CD1c-positive myeloid dendritic cell (primary cell): ENCODE results near the gene MID2.
"Not testable (repeated sequence)": the region's sequence is repeated elsewhere in the genome, so short reads cannot be mapped to it uniquely, and the experiment has no call there.

ENCODE experiments used
- DNase-seq: peaks from one replicate; pipeline ENCODE4 v3.0.0-alpha.2; 2016; ENCODE audit errors: extremely low spot score

The MID2 gene

GRCh38 chrX:107840971-107841370 is 15.3 kb downstream of the MID2 start:
- DNase-seq: no peak

GRCh38 chrX:107842715-107843400 is 17.2 kb downstream of the MID2 start:
- no peak for DNase-seq

- DNase-seq: no peak
Observed at GRCh38 chrX:107845625-107846024, 20.0 kb downstream of the MID2 start.

- no peak for DNase-seq
Observed at GRCh38 chrX:107848591-107848990, 22.9 kb downstream of the MID2 start.

- no peak for DNase-seq
Observed at GRCh38 chrX:107849747-107850421, 24.2 kb downstream of the MID2 start.

DNA sequence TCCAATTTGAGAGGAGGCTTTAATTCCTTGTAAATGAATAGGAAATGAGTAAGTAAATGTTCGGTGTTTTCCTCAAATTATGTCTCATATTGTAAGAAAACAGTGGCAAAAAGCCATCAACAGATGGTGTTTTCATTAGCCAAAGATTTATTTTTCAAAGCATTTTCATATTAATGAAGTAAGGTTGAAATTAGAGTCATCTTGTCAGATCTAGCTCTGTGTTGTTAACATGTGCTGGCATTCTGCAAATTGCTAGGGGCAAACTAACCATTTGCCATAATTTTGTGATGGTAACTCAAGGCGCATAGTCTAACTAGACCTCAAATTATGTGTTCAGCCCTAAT is 24.7 kb downstream of the MID2 start:
- DNase-seq: no peak

GRCh38 chrX:107851215-107851614 is 25.5 kb downstream of the MID2 start:
- DNase-seq: no peak

GRCh38 chrX:107851665-107852064 is 26.0 kb downstream of the MID2 start:
- not testable (repeated sequence) for DNase-seq

GRCh38 chrX:107856289-107856688 is 30.6 kb downstream of the MID2 start:
- DNase-seq: no peak

DNA sequence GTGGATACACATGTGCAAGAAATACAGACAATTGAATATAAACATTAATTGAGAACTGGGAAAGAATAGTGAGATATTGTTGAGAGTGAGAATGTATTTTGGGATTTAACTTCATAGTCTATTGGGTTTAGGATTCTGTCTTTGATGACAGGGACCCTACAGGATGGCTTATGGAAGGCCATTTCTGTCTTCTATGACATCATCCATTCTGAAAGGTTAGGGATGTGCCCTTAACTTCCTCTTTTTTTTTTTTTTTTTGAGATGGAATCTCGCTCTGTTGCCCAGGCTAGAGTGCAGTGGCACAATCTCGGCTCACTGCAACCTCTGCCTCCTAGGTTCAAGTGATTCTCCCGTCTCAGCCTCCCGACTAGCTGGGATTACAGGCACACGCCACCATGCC is 31.4 kb downstream of the MID2 start:
- not testable (repeated sequence) for DNase-seq

DNA sequence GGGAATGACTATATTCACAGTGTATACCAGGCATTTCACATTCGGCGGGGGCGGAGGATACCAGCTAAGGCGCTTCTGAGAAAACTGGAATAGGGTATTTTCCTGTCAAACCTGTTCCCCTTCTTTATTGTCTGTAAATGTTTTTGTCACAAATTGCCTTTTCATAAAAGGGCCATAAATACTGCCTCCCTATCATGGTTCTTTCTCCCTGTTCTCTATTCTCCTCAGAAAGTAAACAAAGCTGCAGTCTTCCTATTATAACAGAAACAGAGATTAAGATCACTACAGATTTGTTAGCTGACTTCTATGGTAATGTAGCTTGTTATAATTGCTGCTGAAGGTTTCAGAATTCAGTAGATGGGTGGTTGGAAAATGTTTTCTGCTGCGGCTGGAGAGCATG is 32.2 kb downstream of the MID2 start:
- no peak for DNase-seq

DNA sequence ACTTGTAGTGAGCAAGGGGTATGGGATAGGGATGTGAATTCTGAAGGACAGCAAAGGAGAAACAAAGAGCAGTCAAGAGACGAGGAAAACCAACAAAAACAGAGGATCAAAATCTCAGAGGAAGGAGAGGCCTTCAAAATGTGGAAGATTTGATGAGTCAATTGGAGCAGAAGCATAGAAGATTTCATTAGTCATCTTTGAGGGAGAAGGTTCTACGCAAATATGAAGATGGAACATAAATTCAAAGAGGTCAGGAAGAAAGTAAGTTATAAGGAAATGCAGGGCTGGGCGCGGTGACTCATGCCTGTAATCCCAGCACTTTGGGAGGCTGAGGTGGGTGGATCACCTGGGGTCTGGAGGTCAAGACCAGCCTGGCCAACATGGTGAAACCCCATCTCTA is 35.4 kb downstream of the MID2 start:
- DNase-seq: no peak

- DNase-seq: no peak
Observed at GRCh38 chrX:107871136-107871535, 45.5 kb downstream of the MID2 start.

DNA sequence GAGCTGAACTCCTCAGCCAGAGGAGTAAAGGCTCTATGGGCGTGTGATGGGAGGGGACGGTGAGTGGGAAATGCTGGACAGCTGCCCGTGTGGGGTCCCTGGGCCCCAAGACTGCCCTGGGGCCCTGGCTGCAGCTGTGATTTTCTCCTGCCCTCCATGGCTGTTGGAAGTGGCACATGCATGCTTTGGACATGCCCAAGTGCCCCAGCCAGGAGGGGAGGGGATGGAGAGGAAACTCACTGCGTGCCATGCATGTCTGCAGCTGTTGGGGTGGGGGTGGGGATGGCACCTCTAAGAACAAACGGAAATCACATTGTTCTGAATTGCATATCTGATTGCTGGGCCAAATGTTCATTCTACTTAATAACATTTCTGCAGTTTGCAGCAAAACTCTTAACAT is 52.4 kb downstream of the MID2 start:
- no peak for DNase-seq

DNA sequence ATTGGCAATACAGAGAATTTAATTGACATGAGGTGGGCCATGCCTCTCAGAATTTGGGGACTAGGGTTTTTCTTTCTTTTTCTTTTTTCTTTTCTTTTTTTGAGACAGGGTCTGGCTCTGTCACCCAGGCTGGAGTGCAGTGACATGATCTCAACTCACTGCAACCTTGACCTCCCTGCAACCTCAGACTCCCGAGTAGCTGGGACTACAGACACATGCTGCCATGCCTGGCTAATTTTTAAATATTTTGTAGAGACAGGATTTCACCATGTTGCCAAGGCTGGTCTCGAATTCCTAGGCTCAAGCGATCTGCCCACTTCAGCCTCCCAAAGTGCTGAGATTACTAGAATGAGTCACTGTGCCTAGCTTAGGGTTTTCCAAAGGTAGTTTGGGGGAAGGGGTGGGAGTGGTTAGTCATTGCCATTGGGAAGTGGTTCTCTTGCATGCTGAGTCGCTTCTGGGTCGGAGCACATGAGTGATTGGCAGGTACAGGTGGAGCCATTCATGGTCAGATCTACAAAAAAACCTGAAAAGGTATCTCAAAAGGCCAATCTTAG is 54.5 kb downstream of the MID2 start:
- DNase-seq: no peak

DNA sequence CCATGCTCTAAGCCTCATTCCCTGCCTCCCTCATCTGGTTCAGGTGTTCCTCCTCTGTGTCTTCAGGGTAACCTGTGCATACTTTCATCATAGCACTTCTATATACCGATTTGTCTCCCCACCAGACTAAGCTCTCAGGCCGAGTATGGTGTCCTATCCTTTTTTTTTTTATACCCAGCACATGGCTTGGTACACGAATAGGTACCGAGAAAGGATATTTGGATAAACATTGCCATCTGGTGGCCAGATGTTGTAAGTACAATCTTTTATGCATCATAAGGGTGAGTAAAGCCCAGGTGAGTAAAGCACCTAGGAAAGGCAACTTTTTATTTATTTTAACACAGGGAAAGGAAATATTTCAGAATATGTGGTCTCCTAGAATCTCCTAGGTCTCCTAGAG is 68.4 kb downstream of the MID2 start:
- DNase-seq: peak; percentile 62

DNA sequence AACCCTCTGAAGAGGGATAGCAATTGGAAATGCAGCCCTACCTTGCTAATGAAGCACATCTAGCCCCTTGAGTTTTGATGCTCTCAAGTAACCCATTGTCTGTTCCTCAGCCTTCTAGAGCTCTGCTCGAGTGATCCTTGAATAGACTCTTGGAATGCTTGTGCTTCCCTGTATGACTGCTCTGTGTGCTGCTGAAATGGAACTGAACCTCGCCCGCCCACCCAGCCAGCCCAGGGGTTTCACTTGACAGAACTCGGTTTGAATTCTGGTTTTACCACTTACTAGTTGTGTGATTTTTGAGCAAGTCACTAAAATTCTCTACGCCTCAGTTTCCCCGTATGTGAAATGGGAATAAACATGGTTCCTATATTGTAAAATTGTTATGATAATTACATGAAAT is 77.1 kb downstream of the MID2 start:
- no peak for DNase-seq

DNA sequence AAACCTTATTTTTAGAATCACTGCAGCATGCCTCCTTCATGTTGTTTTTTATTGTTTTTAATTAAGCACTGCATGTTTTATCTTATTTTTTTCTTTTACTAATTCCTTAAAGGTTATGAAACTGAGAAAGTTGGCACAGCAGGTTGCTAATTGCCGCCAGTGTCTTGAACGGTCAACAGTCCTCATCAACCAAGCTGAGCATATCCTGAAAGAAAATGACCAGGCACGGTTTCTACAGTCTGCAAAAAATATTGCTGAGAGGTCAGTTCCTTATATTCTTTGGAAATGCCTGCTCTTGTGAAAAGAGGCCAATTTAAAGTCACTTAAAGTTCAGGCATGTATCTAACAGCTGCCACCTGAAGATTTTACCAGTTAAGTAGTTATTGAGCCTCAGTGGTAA is 79.7 kb downstream of the MID2 start:
- DNase-seq: no peak

GRCh38 chrX:107924136-107924746 is 98.6 kb downstream of the MID2 start:
- DNase-seq: no peak

GRCh38 chrX:107934262-107934661 is 108.6 kb downstream of the MID2 start:
- DNase-seq: no peak

- no peak for DNase-seq
Observed at GRCh38 chrX:107935200-107935599, 109.5 kb downstream of the MID2 start.

DNA sequence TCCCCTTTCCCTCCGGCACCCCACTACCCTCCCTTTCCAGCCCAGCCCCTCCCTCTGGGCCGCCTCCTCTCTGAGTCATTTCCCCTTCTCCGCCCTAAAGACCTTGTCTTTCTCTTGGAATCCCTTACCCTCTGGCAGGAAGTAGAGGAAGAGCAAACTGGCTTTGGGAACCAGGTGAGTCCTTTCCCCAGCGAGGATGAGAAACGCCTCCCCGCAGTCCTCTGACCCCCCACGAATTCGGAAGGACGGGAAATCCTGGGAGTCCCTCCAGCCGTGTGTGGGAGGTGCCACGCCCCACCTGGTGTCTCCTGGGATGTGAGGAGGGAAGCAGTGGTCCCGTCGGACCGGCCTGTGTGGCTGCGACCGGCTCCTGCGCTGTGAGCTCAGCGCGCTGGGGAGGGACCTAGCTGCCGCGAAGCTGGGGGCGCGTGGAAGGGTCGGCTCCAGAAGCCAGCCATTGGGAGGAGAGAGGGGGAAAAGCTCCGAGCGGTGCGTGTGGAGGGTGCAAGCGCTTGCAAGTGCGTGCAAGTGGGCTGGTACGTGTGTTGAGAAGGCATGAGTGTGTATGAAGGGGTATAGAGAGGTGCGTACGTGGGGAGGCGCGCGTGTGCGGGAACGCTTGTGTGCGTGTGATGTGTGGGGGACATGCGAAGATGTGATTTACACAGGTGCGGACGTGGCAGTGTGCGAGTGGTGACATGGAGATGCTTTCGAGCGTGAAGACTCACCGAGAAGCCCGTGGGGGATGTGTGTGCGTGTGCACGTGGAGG is 110.2 kb downstream of the MID2 start:
- no peak for DNase-seq

- no peak for DNase-seq
Observed at GRCh38 chrX:107936434-107936730, 110.7 kb downstream of the MID2 start.
